ENCODE data around the gene NOXO1.
A peak's percentile ranks its signal among the peaks of the same experiment; 100 is the strongest.
"Not testable (repeated sequence)": the region's sequence is repeated elsewhere in the genome, so short reads cannot be mapped to it uniquely, and the experiment has no call there.

NOXO1 gene

GRCh38 chr16:1961651-1962067 lies 19.6 kb downstream of the NOXO1 start:
- DNase-seq (ENCODE audit: insufficient read length, low spot score): no peak
- FAIRE-seq: no peak
- TF ChIP-seq POLR2A (IDR thresholded peaks at IDR 0.05; ENCODE audit: low read depth, low read length): peak; percentile 32; the same call in 1 of the 2 replicates

GRCh38 chr16:1960665-1961630 lies 20.3 kb downstream of the NOXO1 start:
- DNase-seq (ENCODE audit: insufficient read length, low spot score) (no peak), FAIRE-seq (no peak)
- TF ChIP-seq POLR2A (IDR thresholded peaks at IDR 0.05; ENCODE audit: low read depth, low read length): peak; percentile 40; the same call in 1 of the 2 replicates

DNA sequence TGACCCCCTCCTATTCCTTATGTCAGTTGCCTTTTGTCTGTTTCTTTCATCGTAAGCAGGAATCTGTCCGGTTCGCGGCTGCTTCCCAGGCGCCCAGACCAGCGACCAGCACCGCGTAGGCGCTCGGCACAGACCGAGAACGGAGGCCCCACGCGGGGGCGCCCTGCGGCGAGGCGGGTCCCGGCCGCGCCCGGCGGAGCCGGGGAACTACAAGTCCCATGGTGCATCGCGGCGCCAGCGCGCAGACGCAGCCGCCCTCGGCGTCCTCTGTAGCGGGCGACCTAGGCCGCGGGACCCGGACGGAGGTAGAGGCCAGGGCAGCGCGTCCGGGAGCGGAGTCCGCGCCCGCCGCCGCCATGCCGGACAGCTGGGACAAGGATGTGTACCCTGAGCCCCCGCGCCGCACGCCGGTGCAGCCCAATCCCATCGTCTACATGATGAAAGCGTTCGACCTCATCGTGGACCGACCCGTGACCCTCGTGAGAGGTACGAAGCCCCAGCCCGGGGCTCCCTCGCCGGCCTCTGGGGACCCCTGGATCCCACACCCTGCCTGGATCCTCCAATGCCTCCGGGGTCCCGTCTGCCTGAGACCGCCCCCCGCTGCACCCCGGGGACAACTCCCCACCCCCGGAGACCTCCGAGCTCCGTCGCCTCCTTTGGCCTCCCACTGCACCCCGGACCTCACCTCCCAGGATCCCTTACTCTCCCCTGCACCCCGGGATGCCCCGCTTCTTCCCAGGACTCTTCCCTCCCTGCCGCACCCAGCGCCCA lies 21.8 kb downstream of the NOXO1 start, which contains the start of gene NDUFB10:
TSS of gene NDUFB10 (plus strand) at position 270 of the 771 bp plus-strand sequence. CDS start at position 357, 87 bp downstream.
- peak; percentile 98 for TF ChIP-seq POLR2A (IDR thresholded peaks at IDR 0.05; ENCODE audit: low read depth, low read length)
- DNase-seq (ENCODE audit: insufficient read length, low spot score) (peak; percentile 91), FAIRE-seq (no peak)

GRCh38 chr16:1958715-1959268 lies 22.5 kb downstream of the NOXO1 start:
- TF ChIP-seq POLR2A (IDR thresholded peaks at IDR 0.05; ENCODE audit: low read depth, low read length): no peak
- DNase-seq (ENCODE audit: insufficient read length, low spot score) (no peak), FAIRE-seq (no peak)

GRCh38 chr16:1958143-1958491 lies 23.2 kb downstream of the NOXO1 start:
- not testable (repeated sequence) for DNase-seq (ENCODE audit: insufficient read length, low spot score); FAIRE-seq

DNA sequence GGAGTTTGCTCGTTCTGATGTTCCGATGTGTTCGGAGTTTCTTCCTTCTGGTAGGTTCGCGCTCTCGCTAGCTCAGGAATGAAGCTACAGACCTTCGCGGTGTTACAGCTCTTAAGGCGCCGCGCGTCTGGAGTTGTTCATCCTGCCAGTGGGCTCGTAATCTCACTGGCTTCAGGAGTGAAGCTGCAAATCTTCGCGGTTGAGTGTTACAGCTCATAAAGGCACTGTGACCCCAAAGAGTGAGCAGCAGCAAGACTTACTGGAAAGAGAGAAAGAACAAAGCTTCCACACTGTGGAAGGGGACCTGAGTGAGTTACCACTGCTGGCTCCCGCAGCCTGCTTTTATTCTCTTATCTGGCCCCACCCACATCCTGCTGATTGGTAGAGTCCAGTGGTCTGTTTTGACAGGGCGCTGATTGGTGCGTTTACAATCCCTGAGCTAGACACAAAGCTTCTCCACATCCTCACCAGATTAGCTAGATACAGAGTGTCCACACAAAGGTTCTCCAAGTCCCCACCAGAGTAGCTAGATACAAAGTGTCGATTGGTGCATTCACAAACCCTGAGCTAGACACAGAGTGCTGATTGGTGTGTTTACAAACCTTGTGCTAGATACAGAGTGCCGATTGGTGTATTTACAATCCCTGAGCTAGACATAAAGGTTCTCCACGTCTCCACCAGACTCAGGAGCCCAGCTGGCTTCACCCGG lies 23.7 kb downstream of the NOXO1 start:
- not testable (repeated sequence) for DNase-seq (ENCODE audit: insufficient read length, low spot score); FAIRE-seq

DNA sequence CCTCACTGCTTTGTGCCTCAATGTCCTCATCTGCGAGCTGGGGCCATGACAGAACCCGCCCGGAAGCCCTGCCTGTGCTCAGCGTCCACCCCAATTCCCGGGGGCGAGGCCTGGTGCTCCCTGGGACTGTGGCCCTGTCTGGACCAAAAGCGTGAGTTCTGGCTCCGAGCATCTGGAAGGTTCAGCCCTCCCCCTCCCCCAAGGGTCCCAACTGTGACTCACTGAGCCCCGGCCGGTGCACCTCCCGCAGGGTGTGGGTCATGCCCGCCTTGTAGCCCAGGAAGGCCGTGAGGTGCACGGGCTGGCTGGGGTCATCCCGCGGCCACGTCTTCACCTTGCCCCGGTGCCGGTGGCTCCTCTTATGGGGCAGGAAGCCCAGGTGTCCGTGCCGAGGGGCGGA lies 27.5 kb downstream of the NOXO1 start:
- no peak for TF ChIP-seq POLR2A (IDR thresholded peaks at IDR 0.05; ENCODE audit: low read depth, low read length)
- no peak for DNase-seq (ENCODE audit: insufficient read length, low spot score)
- no peak for FAIRE-seq

DNA sequence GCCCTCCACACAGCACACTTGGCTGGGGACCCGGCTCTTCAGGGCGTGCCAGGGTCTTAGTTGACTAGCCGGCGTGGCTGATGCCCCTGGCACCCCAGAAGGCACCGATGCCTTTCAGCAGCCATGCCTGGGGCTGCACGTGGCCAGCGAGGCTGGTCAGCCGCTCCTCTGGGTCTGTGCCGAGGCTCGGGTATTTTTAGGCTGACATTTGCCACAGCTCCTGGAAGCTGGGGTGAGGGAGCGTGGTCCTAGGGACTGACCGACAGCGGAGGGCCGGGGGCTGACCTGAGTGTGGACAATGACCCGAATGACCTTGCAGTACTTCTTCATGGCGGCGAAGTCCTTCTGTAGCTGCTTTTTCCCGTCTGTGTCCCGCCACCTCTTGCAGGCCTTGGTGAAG lies 30.7 kb downstream of the NOXO1 start:
- FAIRE-seq (no peak), DNase-seq (ENCODE audit: insufficient read length, low spot score) (no peak)
- no peak for TF ChIP-seq POLR2A (IDR thresholded peaks at IDR 0.05; ENCODE audit: low read depth, low read length)

DNA sequence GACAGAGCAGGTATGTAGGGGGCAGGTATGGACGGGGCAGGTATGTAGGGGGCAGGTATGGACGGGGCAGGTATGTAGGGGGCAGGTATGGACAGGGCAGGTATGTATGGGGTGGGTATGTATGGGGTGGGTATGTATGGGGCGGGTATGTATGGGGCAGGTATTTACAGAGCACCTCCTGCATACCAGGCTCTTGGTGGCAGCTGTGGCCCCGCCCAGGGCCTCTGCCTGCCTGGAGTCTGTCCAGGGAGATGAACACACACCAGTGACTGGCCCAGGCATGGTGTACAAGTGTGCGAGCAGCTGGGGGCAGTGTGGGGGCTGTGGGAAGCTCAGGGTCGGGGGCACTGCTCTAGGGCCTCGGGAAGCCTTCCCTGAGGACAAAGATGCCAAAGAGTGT lies 31.2 kb downstream of the NOXO1 start:
- DNase-seq (ENCODE audit: insufficient read length, low spot score) (no peak), FAIRE-seq (no peak)
- TF ChIP-seq POLR2A (IDR thresholded peaks at IDR 0.05; ENCODE audit: low read depth, low read length): no peak

GRCh38 chr16:1949507-1949906 lies 31.8 kb downstream of the NOXO1 start:
- FAIRE-seq (no peak), DNase-seq (ENCODE audit: insufficient read length, low spot score) (no peak)
- no peak for TF ChIP-seq POLR2A (IDR thresholded peaks at IDR 0.05; ENCODE audit: low read depth, low read length)

DNA sequence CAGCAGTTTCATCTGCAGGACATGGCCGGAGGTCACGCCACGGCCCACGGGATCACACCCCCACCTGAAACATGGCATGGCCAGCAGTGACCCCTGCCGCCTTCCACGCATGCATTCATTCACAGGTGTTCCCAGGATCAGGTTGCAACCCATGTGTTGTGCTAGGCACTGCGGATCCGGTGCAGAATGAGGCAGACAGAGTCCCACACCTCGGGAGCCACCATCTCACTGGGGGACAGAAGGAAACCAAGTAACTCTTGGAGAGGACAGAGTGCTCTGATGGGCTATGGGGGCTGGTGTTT lies 33.9 kb downstream of the NOXO1 start:
- TF ChIP-seq POLR2A (IDR thresholded peaks at IDR 0.05; ENCODE audit: low read depth, low read length): no peak
- DNase-seq (ENCODE audit: insufficient read length, low spot score) (no peak), FAIRE-seq (no peak)

- DNase-seq (ENCODE audit: insufficient read length, low spot score) (no peak), FAIRE-seq (no peak)
- TF ChIP-seq POLR2A (IDR thresholded peaks at IDR 0.05; ENCODE audit: low read depth, low read length): no peak
These were observed 34.5 kb downstream of the NOXO1 start for GRCh38 chr16:1946495-1947368.

Data from H54 (cell line).